Heart left ventricle (tissue), 16 donors: ENCODE data around the gene EXD3. TPM values are rescaled to one million over a fixed set of nuclear protein-coding genes. Genes with fewer than 3 reads are reported as not detected.
A peak's percentile ranks its signal among the peaks of the same experiment; 100 is the strongest.

Experiments
- ATAC-seq, 4 donors: fragments of 200-7000 bp; cut with Tn5 transposase; one replicate each; pipeline ENCODE4 v1.9.1; 2020 to 2022; ENCODE audit warnings: moderate library complexity in 4 of 4, mild to moderate bottlenecking in 3 of 4, moderate number of reproducible peaks in 1 of 4
- DNase-seq, 5 donors: peaks; one replicate each; pipeline ENCODE4 v3.0.0-alpha.2; 2020
- H3K27ac ChIP-seq, 12 donors: fragments of 200-600 bp; sonication (generic) in 4 of 12; one replicate each; pipeline versions ENCODE4 v1.5.0 to v1.8.0; 2016 to 2022; ENCODE audit warnings: mild to moderate bottlenecking in 2 of 12
- H3K27me3 ChIP-seq, 9 donors: fragments of 200-600 bp; sonication (generic) in 2 of 9; one replicate each; pipeline versions ENCODE4 v1.5.1 to v1.8.0; 2016 to 2022; ENCODE audit warnings: mild to moderate bottlenecking in 3 of 9
- H3K36me3 ChIP-seq, 9 donors: fragments of 200-600 bp; sonication (generic) in 2 of 9; one replicate each; pipeline versions ENCODE4 v1.5.0 to v1.8.0; 2018 to 2022; ENCODE audit warnings: mild to moderate bottlenecking in 2 of 9
- H3K4me1 ChIP-seq, 12 donors: fragments of 200-600 bp; sonication (generic) in 4 of 12; one replicate each; pipeline versions ENCODE4 v1.5.0 to v1.8.0; 2016 to 2022; ENCODE audit warnings: mild to moderate bottlenecking in 3 of 12
- H3K4me3 ChIP-seq, 12 donors: fragments of 200-600 bp; sonication (generic) in 4 of 12; one replicate each; pipeline versions ENCODE4 v1.5.0 to v1.8.0; 2017 to 2022; ENCODE audit warnings: mild to moderate bottlenecking in 9 of 12, moderate library complexity in 4 of 12
- H3K9me3 ChIP-seq, 12 donors: fragments of 200-600 bp; sonication (generic) in 4 of 12; one replicate each; pipeline versions ENCODE4 v1.5.0 to v1.8.0; 2016 to 2022; ENCODE audit warnings: mild to moderate bottlenecking in 1 of 12
- CTCF ChIP-seq, 12 donors: fragments of 200-600 bp; sonication (generic) in 4 of 12; IDR thresholded peaks; one replicate each; pipeline versions ENCODE4 v1.5.0 to v1.8.0; 2018 to 2022; ENCODE audit warnings: antibody characterized with exemption in 12 of 12, mild to moderate bottlenecking in 5 of 12
- POLR2A ChIP-seq, 2 donors: fragments of 450-650 bp; IDR thresholded peaks; one replicate each; pipeline ENCODE4 v1.6.1; 2017; ENCODE audit warnings: antibody characterized with exemption in 2 of 2, mild to moderate bottlenecking in 2 of 2, moderate library complexity in 2 of 2
- WGBS, 4 donors: extraction: QIAGEN DNeasy Blood & Tissue Kit in 2 of 4; methylation state at CpG; one replicate each; pipeline versions ENCODE4 v1.1.5 to v1.1.7; 2013 to 2018; 5-methylcytosine and 5-hydroxymethylcytosine counted together
- intact Hi-C, 10 donors: fragments of 100-400 bp; cut with DNase I; formaldehyde crosslinking; loops; one replicate each; pipeline versions ENCODE4 v1.11.1 to v1.14.2; 2022
- polyA plus RNA-seq, 2 donors: library from polyadenylated mRNA; stranded (reverse); fragments of 200-250 nt; gene quantifications; one replicate each; pipeline ENCODE4 v1.2.3, GENCODE V29; 2013
- total RNA-seq, 9 donors: library from RNA; depleted of rRNA in 2 of 9; stranded (reverse); fragments of >200 nt in 2 of 9; fragmentation: NEBNext Ultra II Directional in 3 of 9; extraction: Animal tissue kit (Norgen Biotek cat#: 25700) in 3 of 9; gene quantifications; one replicate each; pipeline versions ENCODE4 v1.1.0 to v1.2.4, GENCODE V29; 2016 to 2023
- donor health status: ischemic (EF 13 %, LVEDD 7.1; RV severe dilation, severe dysfunction).
- donor health status: healthy with polysubstance abuse.
- donor health status: DM: no; HTN: yes; CAD: no.
- donor health status: DM: no; HTN: no; CAD: no.
- donor health status: ischemic (EF 25% LVEDD 6.9; RV normal size, moderate dysfunction).
- donor health status: ischemic (EF 25% LVEDD 5.7; RV mildly dilated, moderate dysfunction).
- donor health status: healthy.
- donor health status: DM: yes; HTN: yes; CAD: no.
- donor health status: ischemic (EF 35%, LVEDD 5.7; RV mildly dilated, moderate dysfunction).
- donor health status: nonischemic (EF 11% LVEDD 7.7; RV severe dilation, severe dysfunction).
- donor health status: DM: yes; HTN: yes; CAD: no.
- donor health status: PGD.
- donor health status: ischemic (EF 29% LVEDD 5.4; RV normal size, mild dysfunction).
- donor health status: nonischemic (EF 23%, LVEDD 6.1; RV moderate dilation, normal function).

The EXD3 gene
- total and polyA plus RNA-seq, 11 donors = 4.1 to 15.2 (median 8.6) TPM

GRCh38 chr9:137390553-137391410 lies 32.2 kb downstream of the EXD3 start:
- Histone ChIP-seq H3K27me3 (no peaks in the 10 kb centered on the region), H3K27ac (peak overlapping the region; percentile 64 to 92 (median 84)), H3K9me3 (no peaks in the 10 kb centered on the region), H3K4me3 (peak overlapping the region in 7 of 12 donors; percentile 5 to 30 (median 15)), H3K4me1 (peaks cover 8 to 32% (median 18%) of the 10 kb centered on the region in 12 donors), H3K36me3 (peaks cover 0 to 8% (median 0%) of the 10 kb centered on the region in 9 donors)
- 65 to 74% (median 71%) methylated on average over 34 to 42 of the region's 42 CpGs for WGBS, 4 donors
- no peak for DNase-seq
- peak in 3 of 4 donors; percentile 8 to 19 (median 14) for ATAC-seq
- intact Hi-C loops = loop anchor here in 1 of 10 donors (5.0 kb wide), 1 partner anchor 73 kb away; no protein-coding TSS in a partner anchor
- TF ChIP-seq POLR2A (IDR thresholded peaks at IDR 0.05) (no peak), CTCF (IDR thresholded peaks at IDR 0.05) (no peak)

- WGBS, 4 donors = 94 to 96% (median 95%) methylated on average over 13 of the region's 13 CpGs
- no peak overlapping the region for H3K4me3 ChIP-seq
- no peak for TF ChIP-seq CTCF (IDR thresholded peaks at IDR 0.05)
- TF ChIP-seq POLR2A (IDR thresholded peaks at IDR 0.05) = no peak
- H3K4me1 ChIP-seq = peaks cover 8 to 32% (median 18%) of the 10 kb centered on the region in 12 donors
- DNase-seq (no peak), ATAC-seq (no peak)
- peaks cover 0 to 8% (median 0%) of the 10 kb centered on the region in 9 donors for H3K36me3 ChIP-seq
- no peaks in the 10 kb centered on the region for H3K27me3 ChIP-seq
- H3K27ac ChIP-seq = no peak overlapping the region
- no peaks in the 10 kb centered on the region for H3K9me3 ChIP-seq
- intact Hi-C loops = loop anchor here in 2 of 10 donors (5.0 kb wide), 1 partner anchor 37 kb away; no protein-coding TSS in a partner anchor
Measured at GRCh38 chr9:137389428-137389746, 33.6 kb downstream of the EXD3 start.

GRCh38 chr9:137388589-137389427 lies 34.2 kb downstream of the EXD3 start:
- Histone ChIP-seq H3K27ac (peak overlapping the region in 9 of 12 donors; percentile 5 to 93 (median 91)), H3K27me3 (no peaks in the 10 kb centered on the region), H3K4me1 (peaks cover 8 to 32% (median 18%) of the 10 kb centered on the region in 12 donors), H3K9me3 (no peaks in the 10 kb centered on the region), H3K4me3 (no peak overlapping the region), H3K36me3 (peaks cover 0 to 8% (median 0%) of the 10 kb centered on the region in 9 donors)
- intact Hi-C loops = loop anchor here in 3 of 10 donors (1.0 to 5.0 kb wide), 2 partner anchors 35 to 37 kb away; no protein-coding TSS in a partner anchor
- no peak for DNase-seq
- no peak for ATAC-seq
- TF ChIP-seq POLR2A (IDR thresholded peaks at IDR 0.05) (no peak), CTCF (IDR thresholded peaks at IDR 0.05) (no peak)
- 83 to 89% (median 84%) methylated on average over 42 to 47 of the region's 47 CpGs for WGBS, 4 donors
